CD4-positive, alpha-beta T cell treated with Interferon gamma for 1 hour (primary cell): ENCODE measurements around the gene DIDO1.
A peak's percentile ranks its signal among the peaks of the same experiment; 100 is the strongest.

ENCODE experiments used
- DNase-seq: peaks from one replicate; pipeline ENCODE4 v3.0.0-alpha.2; 2020

The DIDO1 gene

DNA sequence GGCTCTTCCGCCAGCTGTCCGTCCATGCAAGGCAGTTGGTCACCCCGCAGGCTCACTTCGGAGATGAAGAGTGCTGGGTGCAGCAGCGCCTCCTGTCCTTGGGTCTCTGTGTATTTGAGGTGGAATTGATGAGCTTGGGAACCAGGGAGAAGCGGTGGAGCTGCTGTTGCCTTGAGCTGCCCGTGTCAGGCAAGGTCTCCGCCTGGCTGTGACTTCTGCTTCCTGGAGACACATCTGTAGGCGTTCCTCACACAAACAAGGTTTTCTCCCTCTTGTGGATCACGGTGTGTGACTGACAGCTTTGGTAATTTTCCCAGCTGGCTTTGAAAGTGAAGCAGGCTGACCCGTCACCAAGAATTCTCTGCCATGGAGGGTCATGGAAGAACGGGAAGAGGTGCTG is 23.7 kb upstream of the DIDO1 start:
- no peak for DNase-seq

DNA sequence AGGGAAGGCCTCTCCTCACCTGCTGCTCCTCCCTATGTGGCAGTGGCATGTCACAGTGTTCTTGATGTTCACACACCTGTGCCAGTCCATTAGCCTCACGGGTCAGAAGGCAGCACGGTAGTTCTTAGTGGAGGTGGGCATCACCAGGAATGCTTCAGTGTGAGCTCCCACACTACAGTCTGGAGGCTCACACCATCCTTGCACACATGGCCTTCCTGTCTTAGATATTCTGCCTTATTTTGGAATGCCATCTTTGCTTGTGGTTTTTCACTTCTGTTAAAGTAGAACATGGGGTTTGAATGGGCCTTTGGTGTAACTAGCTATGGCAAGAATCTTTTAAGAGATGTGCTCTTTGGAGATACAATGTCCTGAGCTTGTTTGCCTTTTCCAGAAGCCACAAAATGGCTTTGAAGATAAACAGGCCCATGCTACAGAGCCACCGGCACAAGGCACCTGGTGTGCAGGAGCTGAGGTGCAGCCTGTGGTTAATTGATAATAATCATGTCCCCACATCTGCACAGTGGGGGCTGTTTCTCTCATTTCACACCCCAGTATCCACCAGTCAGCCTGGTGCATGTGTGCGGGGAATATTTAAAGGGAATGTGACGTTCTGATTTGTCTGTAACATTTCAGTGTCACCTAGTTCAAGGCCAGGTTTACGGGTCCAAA is 23.0 kb upstream of the DIDO1 start:
- no peak for DNase-seq

- DNase-seq = no peak
Observed at GRCh38 chr20:62947532-62948300, 21.4 kb upstream of the DIDO1 start.

DNA sequence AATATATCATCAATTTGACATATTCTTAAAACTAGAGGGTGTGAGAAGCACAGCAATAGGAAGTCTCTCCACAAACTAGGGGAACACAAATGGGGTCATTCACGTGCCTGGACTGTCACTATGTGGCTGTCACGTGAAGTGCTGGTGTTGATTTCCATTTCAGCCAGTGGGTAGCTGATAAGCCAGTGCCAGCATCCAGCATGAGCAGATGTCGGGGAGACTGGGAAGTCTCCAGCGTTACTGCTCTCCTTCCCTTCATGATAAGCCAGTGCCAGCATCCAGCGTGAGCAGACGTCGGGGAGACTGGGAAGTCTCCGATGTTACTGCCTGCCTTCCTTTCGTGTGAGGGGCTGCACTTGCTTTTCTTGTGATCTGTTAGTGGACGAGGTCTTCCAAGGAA is 20.6 kb upstream of the DIDO1 start:
- DNase-seq = no peak

GRCh38 chr20:62945771-62946339 is 19.6 kb upstream of the DIDO1 start:
- no peak for DNase-seq

GRCh38 chr20:62944746-62945145 is 18.4 kb upstream of the DIDO1 start:
- no peak for DNase-seq

GRCh38 chr20:62944184-62944583 is 17.9 kb upstream of the DIDO1 start:
- DNase-seq = no peak

DNA sequence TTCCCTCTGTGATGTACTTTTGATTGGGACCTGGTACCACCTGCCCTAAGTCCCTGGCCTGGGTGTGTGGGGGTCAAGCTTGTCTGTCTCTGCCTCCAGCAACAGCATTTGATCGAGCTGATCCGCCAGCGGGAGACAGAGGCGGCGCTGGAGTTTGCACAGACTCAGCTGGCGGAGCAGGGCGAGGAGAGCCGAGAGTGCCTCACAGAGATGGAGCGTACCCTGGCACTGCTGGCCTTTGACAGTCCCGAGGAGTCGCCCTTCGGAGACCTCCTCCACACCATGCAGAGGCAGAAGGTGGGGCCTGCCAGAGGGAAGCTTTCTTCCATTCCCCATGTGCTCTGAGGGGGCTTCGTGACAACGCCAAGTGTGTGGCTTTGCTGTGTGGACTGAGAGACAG is 17.1 kb upstream of the DIDO1 start:
- no peak for DNase-seq

DNA sequence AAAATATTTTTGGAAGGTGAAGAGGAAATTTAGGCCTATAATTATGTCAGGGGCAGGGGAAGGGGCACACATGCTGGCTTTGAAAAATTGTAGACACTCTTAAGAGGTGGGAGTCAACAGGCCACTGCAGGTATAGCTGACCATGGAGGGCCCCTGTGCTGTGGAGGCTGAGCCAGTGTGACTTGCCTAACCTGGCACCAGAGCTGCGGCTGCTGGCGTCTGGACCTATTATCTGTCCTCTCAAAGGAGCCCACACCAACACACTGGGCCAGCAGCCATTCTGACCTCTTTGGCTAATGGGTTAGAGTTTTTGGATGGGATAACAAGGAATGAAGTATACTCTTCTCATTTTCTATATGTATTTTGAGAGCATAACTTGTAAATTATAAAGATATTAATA is 16.2 kb upstream of the DIDO1 start:
- no peak for DNase-seq

DNA sequence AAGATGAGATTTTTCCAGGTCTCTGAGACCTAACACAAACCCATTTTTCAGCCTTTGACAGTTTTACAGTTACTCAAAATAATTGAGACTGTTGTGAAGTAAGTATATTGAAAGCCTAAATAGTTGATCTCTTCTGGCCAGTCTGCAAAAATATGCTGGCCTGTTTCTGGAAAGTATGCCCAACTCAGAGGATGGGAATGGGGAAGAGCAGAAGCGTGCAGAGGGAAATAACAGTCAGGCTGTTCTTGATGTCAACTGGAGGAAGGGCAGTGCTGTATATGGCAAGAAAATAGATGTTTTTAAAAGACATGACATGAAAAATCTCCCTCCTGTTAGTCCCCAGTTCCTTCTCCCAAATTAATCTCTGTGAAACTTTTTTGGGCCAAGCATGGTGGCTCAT is 15.5 kb upstream of the DIDO1 start:
- DNase-seq = no peak

- no peak for DNase-seq
Observed at GRCh38 chr20:62940875-62941274, 14.6 kb upstream of the DIDO1 start.

GRCh38 chr20:62938105-62938888 is 12.0 kb upstream of the DIDO1 start, which contains the start of gene GID8:
GID8 (plus strand) TSS chr20:62938147; CDS start chr20:62941503, 3,356 bp downstream.
- DNase-seq = peak; percentile 34

GRCh38 chr20:62937268-62938104 is 11.2 kb upstream of the DIDO1 start:
- DNase-seq = peak; percentile 96

GRCh38 chr20:62935968-62936585 is 9.8 kb upstream of the DIDO1 start:
- DNase-seq = no peak

DNA sequence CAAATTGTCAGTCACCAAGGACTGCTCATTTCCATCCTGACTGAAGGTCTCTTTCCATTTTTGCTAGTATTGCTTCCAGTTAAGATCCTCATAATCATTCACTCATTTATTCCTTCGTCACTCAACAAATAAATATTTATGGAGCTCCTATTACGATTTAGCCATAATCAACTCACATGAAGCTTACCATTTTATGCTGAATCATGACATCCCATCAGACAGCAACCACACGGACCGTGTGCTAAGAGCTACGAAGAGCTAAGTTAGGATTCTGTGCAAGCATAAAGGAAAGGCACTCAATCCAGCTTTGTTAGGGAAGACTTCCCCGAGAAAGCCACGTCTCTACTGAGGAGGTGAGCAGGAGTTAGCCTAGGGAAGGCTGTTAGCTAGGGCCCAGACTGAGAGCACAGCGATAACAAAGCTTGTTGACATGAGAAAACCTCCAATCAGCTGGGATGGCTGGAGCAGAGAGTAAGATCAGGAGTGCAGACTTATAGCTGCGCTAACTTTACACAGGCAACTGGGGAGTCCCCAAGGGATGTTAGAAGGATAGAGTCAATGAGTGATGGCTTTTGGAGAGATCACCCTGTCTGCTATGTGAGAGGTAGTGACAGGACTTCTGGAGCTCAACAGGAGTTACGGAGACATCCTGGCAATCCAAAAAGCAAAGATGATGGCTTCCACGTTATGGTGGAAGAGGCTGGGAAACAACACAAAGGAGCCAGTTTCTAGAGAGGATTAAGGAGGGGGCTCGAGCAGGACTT is 9.1 kb upstream of the DIDO1 start:
- DNase-seq = no peak

GRCh38 chr20:62933966-62934365 is 7.7 kb upstream of the DIDO1 start:
- no peak for DNase-seq

GRCh38 chr20:62931464-62931863 is 5.2 kb upstream of the DIDO1 start:
- DNase-seq = no peak

- DNase-seq = peak; percentile 38
Observed at GRCh38 chr20:62929051-62929538, 2.8 kb upstream of the DIDO1 start.

DNA sequence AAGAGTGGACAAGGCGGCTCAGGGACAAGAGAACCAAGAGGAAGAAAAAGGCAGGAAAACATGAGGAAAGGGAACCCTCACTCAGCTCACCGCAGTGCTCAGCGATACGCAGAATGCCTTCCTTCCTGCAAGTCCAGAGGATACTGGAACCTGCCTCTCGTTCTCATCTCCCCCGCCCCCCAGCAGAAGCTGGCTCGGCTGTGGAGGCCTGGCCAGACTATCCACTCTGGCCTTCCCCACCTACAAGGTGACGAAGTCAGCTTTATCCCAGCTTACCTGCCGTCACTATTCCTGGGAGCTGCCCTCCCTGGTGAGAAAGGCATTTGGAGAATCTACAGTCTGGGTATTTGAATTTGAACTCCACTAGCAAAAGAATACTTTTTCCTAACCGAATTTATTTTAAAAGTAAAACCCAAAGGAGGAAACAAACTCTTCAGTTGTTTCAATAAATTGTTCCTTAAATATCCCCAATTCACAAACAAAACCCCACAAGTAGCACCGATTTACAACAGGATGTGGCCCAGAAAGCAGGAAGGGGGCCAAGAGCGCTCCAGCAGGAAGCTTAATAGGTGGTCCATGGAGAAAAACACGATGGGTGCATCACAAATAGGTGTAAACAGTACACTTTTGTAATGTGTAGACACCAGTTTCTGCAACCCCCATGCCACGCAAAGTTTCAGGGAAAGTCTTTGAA is 2.1 kb upstream of the DIDO1 start:
- DNase-seq = no peak

GRCh38 chr20:62927128-62927705 is 912 bp upstream of the DIDO1 start:
- DNase-seq = no peak
